ENCODE results near the gene PRR15. TPM values are rescaled to one million over a fixed set of nuclear protein-coding genes. Genes with fewer than 3 reads are reported as not detected.
A peak's percentile ranks its signal among the peaks of the same experiment; 100 is the strongest.

PRR15 gene
- total RNA-seq, 1 experiment from 2014 or later, result 2.9 TPM

DNA sequence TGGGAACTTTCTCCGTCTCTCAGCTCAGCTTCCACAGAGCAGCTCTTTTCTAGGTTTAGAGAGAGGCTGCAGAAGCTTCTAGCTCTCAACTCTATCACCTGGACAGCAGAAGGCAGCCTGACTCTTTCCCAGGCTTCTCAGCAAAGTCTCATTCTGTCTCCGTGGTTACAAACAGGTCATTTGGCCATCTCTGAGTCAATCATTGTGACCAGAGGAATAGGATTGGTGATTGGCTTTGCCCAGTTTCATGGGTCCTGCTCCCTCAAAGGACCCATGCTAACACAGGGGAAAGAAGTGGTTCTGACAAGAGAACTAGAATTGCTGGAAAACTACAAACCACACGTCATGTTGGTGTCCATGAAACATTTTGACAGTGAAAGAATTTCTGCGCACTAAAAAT lies 43.6 kb downstream of the PRR15 start:
- Histone ChIP-seq H3K27ac (ENCODE audit: low read depth, low read length) (no peak overlapping the region), H3K9ac (ENCODE audit: low read length) (no peak overlapping the region), H3K4me3 (replicated peaks in 1 of 2; ENCODE audit: low read depth in 1 of 2, low read length in 2 of 2) (no peak overlapping the region), H3K36me3 (ENCODE audit: control insufficient read depth in 1 of 2, insufficient read depth in 2 of 2, low read length in 2 of 2) (no peaks in the 10 kb centered on the region), H3K4me2 (ENCODE audit: low read length) (no peak overlapping the region), H2AFZ (ENCODE audit: low read depth, low read length, poor library complexity, severe bottlenecking) (no peak overlapping the region), H3K9me3 (ENCODE audit: control insufficient read depth in 1 of 2, insufficient read depth in 1 of 2, low read depth in 1 of 2, low read length in 2 of 2) (0 out of 4 replicates have a peak, but pooled peaks cover 0 to 2% of the 10 kb centered on the region in 2 experiments), H3K4me1 (ENCODE audit: control insufficient read depth in 1 of 2, insufficient read depth in 2 of 2, low read length in 2 of 2) (peaks cover 9 to 26% of the 10 kb centered on the region in 2 experiments), H3K9me2 (ENCODE audit: insufficient read depth) (no peaks in the 10 kb centered on the region), H3K79me2 (ENCODE audit: insufficient read depth, low read length) (no peaks in the 10 kb centered on the region), H4K20me1 (ENCODE audit: insufficient read depth) (no peaks in the 10 kb centered on the region), H3K27me3 (ENCODE audit: insufficient read depth, low read length) (no peaks in the 10 kb centered on the region)
- intact Hi-C loops (cut with micrococcal nuclease), result no loop called here
- ChIA-PET RAD21 (ENCODE audit: low non-redundant PET in 1 of 2, low total read pairs in 2 of 2, uncharacterized antibody in 2 of 2, unreplicated experiment in 2 of 2) (no interaction called here), CTCF (no interaction called here), POLR2A (interaction anchor here (0.9 kb wide), 1 partner anchor 44 kb away, joined by 3 read pairs; no protein-coding TSS in a partner anchor)
- TF ChIP-seq SRF (IDR thresholded peaks at IDR 0.05; ENCODE audit: low read depth) (no peak), SP1 (IDR thresholded peaks at IDR 0.05; ENCODE audit: low read depth) (0 out of 2 replicates have a peak, but pooled peaks have one; percentile 14)
- no peak for ATAC-seq
- BruUV-seq (replicated peaks), result no TSS peak
- DNase-seq (ENCODE audit: low read depth, low spot score), result no peak

- Histone ChIP-seq H3K4me2 (ENCODE audit: low read length) (no peak overlapping the region), H3K9me2 (ENCODE audit: insufficient read depth) (no peaks in the 10 kb centered on the region), H3K4me3 (replicated peaks in 1 of 2; ENCODE audit: low read depth in 1 of 2, low read length in 2 of 2) (no peak overlapping the region), H3K36me3 (ENCODE audit: control insufficient read depth in 1 of 2, insufficient read depth in 2 of 2, low read length in 2 of 2) (no peaks in the 10 kb centered on the region), H2AFZ (ENCODE audit: low read depth, low read length, poor library complexity, severe bottlenecking) (no peak overlapping the region), H3K9me3 (ENCODE audit: control insufficient read depth in 1 of 2, insufficient read depth in 1 of 2, low read depth in 1 of 2, low read length in 2 of 2) (0 out of 4 replicates have a peak, but pooled peaks cover 0 to 3% of the 10 kb centered on the region in 2 experiments), H3K27me3 (ENCODE audit: insufficient read depth, low read length) (no peaks in the 10 kb centered on the region), H3K27ac (ENCODE audit: low read depth, low read length) (no peak overlapping the region), H3K79me2 (ENCODE audit: insufficient read depth, low read length) (no peaks in the 10 kb centered on the region), H3K9ac (ENCODE audit: low read length) (no peak overlapping the region), H4K20me1 (ENCODE audit: insufficient read depth) (no peaks in the 10 kb centered on the region), H3K4me1 (ENCODE audit: control insufficient read depth in 1 of 2, insufficient read depth in 2 of 2, low read length in 2 of 2) (peaks cover 9 to 26% of the 10 kb centered on the region in 2 experiments)
- no TSS peak for BruUV-seq (replicated peaks)
- DNase-seq (ENCODE audit: low read depth, low spot score) (no peak), ATAC-seq (no peak)
- CTCF ChIA-PET, result interaction anchor here (1.2 kb wide), 1 partner anchor 16 kb away, joined by 3 read pairs; no protein-coding TSS in a partner anchor
- intact Hi-C loops (cut with micrococcal nuclease), result no loop called here
- RAD21 ChIA-PET (ENCODE audit: low non-redundant PET in 1 of 2, low total read pairs in 2 of 2, uncharacterized antibody in 2 of 2, unreplicated experiment in 2 of 2), result no interaction called here
- no peak for TF ChIP-seq ELF1 (IDR thresholded peaks at IDR 0.05; ENCODE audit: borderline replicate concordance, low read depth)
- TF ChIP-seq SP1 (IDR thresholded peaks at IDR 0.05; ENCODE audit: low read depth), result no peak
- TF ChIP-seq TCF7L2 (IDR thresholded peaks at IDR 0.05; ENCODE audit: borderline replicate concordance, extremely low read depth, insufficient read depth, insufficient read length), result no peak
- TF ChIP-seq SIN3A (IDR thresholded peaks at IDR 0.05; ENCODE audit: low read depth), result no peak
- no peak for TF ChIP-seq RAD21 (IDR thresholded peaks at IDR 0.05; ENCODE audit: low read depth)
- TF ChIP-seq EGR1 (IDR thresholded peaks at IDR 0.05; ENCODE audit: low read depth), result no peak
- POLR2A ChIA-PET, result no interaction called here
Measured at GRCh38 chr7:29607889-29608288, 44.3 kb downstream of the PRR15 start.
